NCI-H526 treated with DMSO at 0.1 percent for 48 hours (cell line): ENCODE data around the gene CAMKMT.

ENCODE experiments used
- DNase-seq: peaks from one replicate; lab custom pipeline; 2025; lab: John Stamatoyannopoulos, UW

CAMKMT gene

GRCh38 chr2:44444881-44445280 is 83.1 kb downstream of the CAMKMT start:
- DNase-seq: no peak

GRCh38 chr2:44448860-44449527 is 87.2 kb downstream of the CAMKMT start:
- no peak for DNase-seq

- no peak for DNase-seq
Measured at GRCh38 chr2:44450082-44450481, 88.3 kb downstream of the CAMKMT start.

- no peak for DNase-seq
Measured at GRCh38 chr2:44450806-44451205, 89.1 kb downstream of the CAMKMT start.

- DNase-seq: no peak
Measured at GRCh38 chr2:44452069-44452583, 90.4 kb downstream of the CAMKMT start.

- no peak for DNase-seq
Measured at GRCh38 chr2:44453259-44453658, 91.5 kb downstream of the CAMKMT start.

GRCh38 chr2:44455877-44456276 is 94.1 kb downstream of the CAMKMT start:
- DNase-seq: no peak

GRCh38 chr2:44456946-44457345 is 95.2 kb downstream of the CAMKMT start:
- DNase-seq: no peak

GRCh38 chr2:44459739-44460138 is 98.0 kb downstream of the CAMKMT start:
- DNase-seq: no peak

GRCh38 chr2:44462934-44463849 is 101.4 kb downstream of the CAMKMT start:
- DNase-seq: no peak

GRCh38 chr2:44464437-44464836 is 102.7 kb downstream of the CAMKMT start:
- no peak for DNase-seq

- DNase-seq: no peak
Measured at GRCh38 chr2:44470151-44470550, 108.4 kb downstream of the CAMKMT start.

GRCh38 chr2:44477657-44478414 is 116.1 kb downstream of the CAMKMT start:
- no peak for DNase-seq

GRCh38 chr2:44479127-44479887 is 117.6 kb downstream of the CAMKMT start:
- DNase-seq: peak; percentile 79

GRCh38 chr2:44480068-44480467 is 118.3 kb downstream of the CAMKMT start:
- DNase-seq: no peak

GRCh38 chr2:44487052-44487451 is 125.3 kb downstream of the CAMKMT start:
- DNase-seq: no peak

GRCh38 chr2:44490726-44491125 is 129.0 kb downstream of the CAMKMT start:
- no peak for DNase-seq

- no peak for DNase-seq
Measured at GRCh38 chr2:44494006-44494405, 132.3 kb downstream of the CAMKMT start.

- DNase-seq: no peak
Measured at GRCh38 chr2:44495035-44495434, 133.3 kb downstream of the CAMKMT start.

GRCh38 chr2:44495544-44495943 is 133.8 kb downstream of the CAMKMT start:
- no peak for DNase-seq

GRCh38 chr2:44496130-44496529 is 134.4 kb downstream of the CAMKMT start:
- no peak for DNase-seq

- DNase-seq: no peak
Measured at GRCh38 chr2:44498551-44498950, 136.8 kb downstream of the CAMKMT start.
